Measurements from ENCODE around the gene ARIH2. TPM values are rescaled to one million over a fixed set of nuclear protein-coding genes. Genes with fewer than 3 reads are reported as not detected.
A peak's percentile ranks its signal among the peaks of the same experiment; 100 is the strongest.

ARIH2 gene
- total and polyA plus RNA-seq, 2 of the 8 experiments (the other 6 are each of a cell fraction or from before 2014, with no cell fraction given), result 72.9 to 136 TPM

GRCh38 chr3:49021213-49021812 lies 102.7 kb downstream of the ARIH2 start:
- no peak for FAIRE-seq
- Histone ChIP-seq H2BK120ac (replicated peaks; ENCODE audit: low read depth, low read length) (no peak overlapping the region), H4K8ac (ENCODE audit: extremely low read depth, insufficient read depth, low read length) (peak overlapping the region; percentile 99), H3K4me3 (ENCODE audit: extremely low read depth in 1 of 4, insufficient read depth in 2 of 4, low read depth in 3 of 4, low read length in 4 of 4) (peak overlapping the region; percentile 84 to 97 (median 95)), H3K79me1 (ENCODE audit: low read depth, low read length) (peaks cover 5% of the 10 kb centered on the region), H2AFZ (ENCODE audit: low read length) (no peak overlapping the region), H3K27ac (ENCODE audit: low read depth, low read length) (peak overlapping the region; percentile 91), H4K20me1 (replicated peaks in 1 of 2; ENCODE audit: control insufficient read depth in 1 of 2, insufficient read depth in 2 of 2, low read length in 2 of 2) (peaks cover 10 to 14% of the 10 kb centered on the region in 2 experiments), H2BK5ac (ENCODE audit: low read depth, low read length) (peak overlapping the region; percentile 98), H3K79me2 (ENCODE audit: control insufficient read depth in 1 of 2, insufficient read depth in 2 of 2, low read length in 2 of 2) (peaks cover 0 to 16% of the 10 kb centered on the region in 2 experiments; a peak in 1 of 4 replicates), H4K5ac (ENCODE audit: insufficient read length, low read depth, low read length) (peak overlapping the region; percentile 90), H2AK5ac (ENCODE audit: low read depth, low read length) (no peak overlapping the region), H3K14ac (ENCODE audit: insufficient read length) (no peak overlapping the region), H2BK20ac (ENCODE audit: low read length) (no peak overlapping the region), H3K23me2 (ENCODE audit: low read depth, low read length) (peaks cover 32% of the 10 kb centered on the region), H3K18ac (ENCODE audit: extremely low read depth, low read length) (peak overlapping the region; percentile 87), H3K4ac (replicated peaks; ENCODE audit: insufficient read length, low read depth, low read length) (peak overlapping the region; percentile 62), H3K9me3 (ENCODE audit: insufficient read depth in 2 of 2, low read depth in 1 of 2, low read length in 1 of 2) (no peaks in the 10 kb centered on the region), H3K56ac (replicated peaks; ENCODE audit: insufficient read length, low read depth, low read length) (peak overlapping the region; percentile 75), H2BK12ac (ENCODE audit: low read depth, low read length) (0 out of 2 replicates have a peak overlapping the region, but pooled peaks have one; percentile 75), H3K4me2 (ENCODE audit: insufficient read depth in 1 of 2, low read depth in 2 of 2, low read length in 2 of 2) (peak overlapping the region; percentile 96 to 98), H3K36me3 (ENCODE audit: control insufficient read depth in 2 of 4, insufficient read depth in 4 of 4, low read length in 3 of 4) (peaks cover 26 to 38% (median 28%) of the 10 kb centered on the region in 4 experiments), H4K91ac (replicated peaks; ENCODE audit: insufficient read length, low read length) (no peak overlapping the region), H3K27me3 (replicated peaks in 1 of 4; ENCODE audit: control insufficient read depth in 3 of 4, extremely low read depth in 1 of 4, insufficient read depth in 3 of 4, low read length in 3 of 4) (no peaks in the 10 kb centered on the region), H2BK15ac (ENCODE audit: low read length) (no peak overlapping the region), H3K9ac (replicated peaks in 1 of 4; ENCODE audit: extremely low read depth in 1 of 4, low read depth in 3 of 4, low read length in 3 of 4) (peak overlapping the region; percentile 86 to 96 (median 95)), H3K23ac (ENCODE audit: insufficient read length) (no peak overlapping the region), H3K4me1 (replicated peaks in 1 of 4; ENCODE audit: control insufficient read depth in 3 of 4, insufficient read depth in 4 of 4, low read length in 3 of 4) (peaks cover 0 to 21% (median 13%) of the 10 kb centered on the region in 4 experiments; a peak in 6 of 7 replicates)
- POLR2A ChIA-PET (ENCODE audit: partially characterized antibody), result interaction anchor here (0.7 to 38.8 kb wide), 24 partner anchors 8 to 390 kb away, joined by 3 to 1518 read pairs (median 6); partner anchors contain the start of genes DALRD3, IMPDH2, IP6K2 and KLHDC8B
- WGBS, 2 experiments (ENCODE audit: extremely low coverage in 1 of 2, insufficient coverage in 1 of 2, insufficient read length in 1 of 2, insufficient replicate concordance in 2 of 2, low coverage in 1 of 2, low lambda C conversion rate in 2 of 2, missing lambda C conversion rate in 1 of 2), result 0% methylated on average over 56 of the region's 60 CpGs; no CpG with 5 or more reads in 1 of the 2 experiments
- DNase-seq (ENCODE audit: low read depth in 1 of 2, low spot score in 2 of 2), result peak; percentile 94 to 99
- CTCF ChIA-PET (ENCODE audit: partially characterized antibody), result interaction anchor here (0.6 to 24.3 kb wide), 14 partner anchors 9 to 356 kb away, joined by 3 to 467 read pairs (median 6); partner anchors contain the start of genes P4HTM, QRICH1, USP19 and WDR6
- TF ChIP-seq EZH2 (IDR thresholded peaks at IDR 0.05; ENCODE audit: low read depth, low read length, severe bottlenecking), result no peak
- no peak for TF ChIP-seq SUZ12 (IDR thresholded peaks at IDR 0.05; ENCODE audit: low read length)
- no peak for TF ChIP-seq RXRA (IDR thresholded peaks at IDR 0.05; ENCODE audit: insufficient read depth, low read depth, low read length)
- TF ChIP-seq GTF2F1 (IDR thresholded peaks at IDR 0.05; ENCODE audit: borderline replicate concordance, low read depth, low read length), result 0 out of 2 replicates have a peak, but pooled peaks have one; percentile 62
- TF ChIP-seq NANOG (IDR thresholded peaks at IDR 0.05; ENCODE audit: insufficient read depth, low read depth, low read length, poor library complexity, severe bottlenecking), result no peak
- TF ChIP-seq POU5F1 (IDR thresholded peaks at IDR 0.05; ENCODE audit: low read depth, low read length), result no peak
- no peak for TF ChIP-seq CBX8 (IDR thresholded peaks at IDR 0.05; ENCODE audit: borderline replicate concordance, low read depth, low read length)
- TF ChIP-seq PHF8 (conservative IDR thresholded peaks at IDR 0.05; ENCODE audit: low read depth, low read length), result peak; percentile 71; the same call in 1 of the 2 replicates
- 0 out of 2 replicates have a peak, but pooled peaks have one; percentile 60 for TF ChIP-seq SP4 (IDR thresholded peaks at IDR 0.05; ENCODE audit: low read length)
- TF ChIP-seq RBBP5 (IDR thresholded peaks at IDR 0.05; ENCODE audit: borderline replicate concordance, low read depth, low read length), result no peak
- TF ChIP-seq JUN (IDR thresholded peaks at IDR 0.05; ENCODE audit: low read depth, low read length), result no peak
- peak; percentile 35; the same call in 1 of the 2 replicates for TF ChIP-seq KDM5A (IDR thresholded peaks at IDR 0.05; ENCODE audit: low read length)

Data from H1 (cell line).